Erythroblast (primary cell): ENCODE measurements around the gene GRM7.

ENCODE experiments used
- DNase-seq, 2 experiments: peaks; one replicate each; lab custom pipeline; 2025; lab: John Stamatoyannopoulos, UW
- GATA1 ChIP-seq: IDR thresholded peaks from 2 replicates; pipeline ENCODE4 v1.6.1; 2011; ENCODE audit warnings: low read depth, mild to moderate bottlenecking, control low read depth, low read length, moderate library complexity
- POLR2A ChIP-seq: IDR thresholded peaks from 2 replicates; pipeline ENCODE4 v1.6.1; 2011; ENCODE audit warnings: mild to moderate bottlenecking, low read length

The GRM7 gene

DNA sequence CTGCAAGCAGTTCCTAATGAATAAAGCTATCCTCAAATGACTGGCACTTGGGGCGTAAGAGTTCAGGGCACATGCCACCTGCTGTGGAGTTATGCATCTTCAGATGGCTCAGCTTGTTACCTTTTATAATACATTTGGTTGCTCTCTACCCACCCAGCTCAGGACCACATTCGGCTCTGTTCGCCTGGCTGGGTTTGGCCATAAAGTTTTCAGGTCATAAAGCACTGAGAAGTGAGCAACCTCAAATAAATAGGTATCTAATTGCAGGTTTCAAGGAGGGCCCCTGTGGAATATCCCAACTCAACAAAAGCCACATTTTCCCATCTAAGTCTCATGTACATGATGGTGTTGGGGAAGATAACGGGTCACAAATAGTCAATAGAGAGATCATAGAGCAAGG, 727.3 kb downstream of the GRM7 start:
- TF ChIP-seq GATA1 (no peak), POLR2A (no peak)
- no peak for DNase-seq

DNA sequence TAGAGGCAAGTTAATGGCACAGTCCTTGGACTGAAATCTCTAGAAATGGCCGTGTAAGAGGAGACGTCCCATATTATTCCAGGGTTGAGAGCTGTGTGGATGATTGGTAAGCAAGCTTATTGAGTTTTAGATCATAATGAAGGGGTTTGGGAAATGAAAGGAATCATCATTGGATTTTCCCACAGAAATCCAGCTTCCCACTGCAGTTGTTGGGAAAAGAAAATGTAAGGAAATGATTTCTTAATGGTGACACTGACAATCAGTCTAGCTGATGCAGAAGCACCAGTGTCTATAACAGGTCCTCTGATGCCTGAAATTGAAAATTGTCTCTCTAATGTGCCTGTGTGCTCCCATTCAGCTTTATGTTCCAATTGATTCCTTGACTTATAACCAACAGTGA, 728.6 kb downstream of the GRM7 start:
- TF ChIP-seq POLR2A, result no peak
- no peak for TF ChIP-seq GATA1
- DNase-seq, result no peak

DNA sequence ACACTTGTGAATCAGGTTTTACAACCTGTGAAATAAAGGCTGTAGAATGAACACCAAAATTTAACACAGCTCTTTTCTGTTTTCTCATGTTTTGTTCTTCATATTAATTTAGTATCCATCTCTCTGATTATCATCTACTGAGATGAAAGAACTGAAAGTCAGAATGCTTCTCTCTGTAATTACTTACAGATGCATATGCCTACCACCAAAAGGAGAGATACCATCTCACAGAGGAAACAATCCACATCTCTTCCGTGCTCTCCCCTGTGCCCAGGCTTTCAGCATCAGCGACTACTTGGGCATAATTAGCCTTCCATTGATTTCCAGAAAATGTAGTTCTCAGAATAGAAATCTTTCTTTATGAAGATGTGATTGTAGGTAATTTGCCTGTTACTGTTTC, 741.4 kb downstream of the GRM7 start:
- TF ChIP-seq GATA1 (no peak), POLR2A (no peak)
- DNase-seq, result no peak

DNA sequence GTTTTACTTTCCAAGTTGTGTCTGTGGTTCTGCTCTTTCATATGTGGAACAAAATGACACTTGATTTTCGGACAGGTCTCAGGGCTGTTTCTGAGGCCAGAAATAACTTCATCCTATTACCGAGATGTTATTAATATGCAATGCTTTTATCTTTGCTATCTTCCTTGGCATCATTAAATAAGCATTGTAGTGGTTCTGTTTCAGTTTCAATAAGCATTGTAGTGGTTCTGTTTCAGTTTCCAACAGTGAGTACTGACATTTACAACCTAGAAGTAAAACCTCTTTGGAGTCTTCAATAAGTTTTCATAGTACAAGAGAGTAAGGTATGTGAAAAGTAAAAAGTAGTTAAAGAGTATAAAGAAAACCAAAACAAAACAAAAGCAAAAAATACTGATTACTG, 746.2 kb downstream of the GRM7 start:
- TF ChIP-seq POLR2A, result no peak
- TF ChIP-seq GATA1, result no peak
- DNase-seq, result no peak

DNA sequence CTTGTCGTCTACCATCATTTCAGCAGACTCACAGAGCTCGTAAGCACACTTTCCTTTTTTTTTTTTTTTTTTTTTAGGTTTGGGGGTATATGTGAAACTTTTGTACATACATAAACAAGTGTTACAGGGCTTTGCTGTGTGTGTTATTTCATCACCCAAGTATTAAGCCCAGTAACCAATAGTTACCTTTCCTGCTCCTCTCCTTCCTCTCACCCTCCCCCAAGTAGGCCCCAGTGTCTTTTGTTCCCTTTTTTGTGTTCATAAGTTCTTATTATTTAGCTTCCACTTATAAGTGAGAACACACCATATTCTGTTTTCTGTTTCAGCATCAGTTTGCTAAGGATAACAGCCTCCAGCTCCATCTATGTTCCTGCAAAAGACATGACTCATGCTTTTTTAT, 746.8 kb downstream of the GRM7 start:
- no peak for DNase-seq
- TF ChIP-seq GATA1, result no peak
- no peak for TF ChIP-seq POLR2A

DNA sequence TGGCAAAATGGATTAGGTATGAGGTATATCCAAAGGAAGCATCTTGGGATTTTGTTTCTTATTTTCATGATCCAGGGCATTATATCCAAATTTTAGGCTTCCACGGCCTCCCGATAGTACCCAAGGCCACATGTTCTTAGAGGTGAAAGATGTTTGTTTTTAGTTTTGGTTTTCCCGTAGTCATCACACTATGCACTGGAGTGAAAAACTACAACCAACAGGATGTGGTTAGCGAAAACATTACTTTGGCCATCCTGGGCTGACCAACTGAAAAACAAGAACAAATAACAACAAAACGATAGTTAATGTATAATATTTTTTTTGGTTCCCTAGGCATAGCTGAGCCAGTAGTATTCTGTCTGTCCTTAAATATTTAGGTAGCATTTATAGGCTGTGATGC, 749.7 kb downstream of the GRM7 start:
- no peak for DNase-seq
- TF ChIP-seq GATA1 (no peak), POLR2A (no peak)

DNA sequence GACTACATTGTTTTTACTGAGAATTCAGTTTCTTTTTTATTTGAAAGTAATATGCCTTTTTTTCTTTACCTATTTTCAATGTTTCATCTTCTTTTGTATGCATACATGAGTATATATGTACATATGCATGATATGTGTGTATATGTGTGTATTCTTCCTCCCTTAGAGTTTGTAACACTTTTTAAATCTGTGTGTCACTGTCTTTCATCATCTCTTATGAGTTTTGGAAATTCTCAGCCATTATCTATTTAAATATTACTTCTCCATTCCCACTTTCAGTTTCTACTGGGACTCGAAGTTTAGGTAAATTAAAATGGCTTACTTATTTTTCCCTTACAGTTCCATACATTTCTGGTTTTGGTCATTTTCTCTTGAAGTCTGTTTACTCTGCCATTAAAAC, 754.1 kb downstream of the GRM7 start:
- no peak for DNase-seq
- no peak for TF ChIP-seq POLR2A
- TF ChIP-seq GATA1, result no peak

GRCh38 chr3:7618606-7619005, 757.7 kb downstream of the GRM7 start:
- no peak for DNase-seq
- TF ChIP-seq GATA1, result no peak
- TF ChIP-seq POLR2A, result no peak

- DNase-seq, result no peak
- TF ChIP-seq GATA1 (no peak), POLR2A (no peak)
Observed at GRCh38 chr3:7620401-7620800, 759.5 kb downstream of the GRM7 start.

DNA sequence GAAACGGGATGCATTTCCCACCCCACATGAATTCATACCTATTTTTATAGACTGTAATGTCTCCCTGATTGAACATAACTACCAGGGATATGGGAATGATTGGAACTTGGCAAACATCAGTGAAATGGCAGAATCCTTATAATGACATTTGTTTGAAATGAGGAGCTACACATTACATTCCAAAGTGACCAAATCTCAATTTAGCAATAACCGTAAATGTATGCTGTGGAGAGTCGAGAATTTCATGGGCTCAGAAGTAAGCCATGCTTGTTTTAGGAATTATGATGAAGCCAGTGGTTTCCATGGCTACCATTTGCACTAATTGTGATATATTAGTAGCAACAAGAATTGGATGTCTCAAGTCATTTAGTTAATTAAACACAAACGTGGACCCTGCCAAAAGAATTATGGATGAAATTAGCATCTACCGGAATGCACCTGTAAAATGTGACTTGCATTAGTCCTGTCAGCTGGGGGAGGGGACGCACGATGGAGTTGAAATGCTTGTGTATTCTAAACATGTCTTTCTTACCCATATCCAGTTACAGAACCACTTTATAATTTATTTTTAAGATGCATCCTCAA, 760.2 kb downstream of the GRM7 start:
- DNase-seq, result no peak
- TF ChIP-seq POLR2A (no peak), GATA1 (no peak)

DNA sequence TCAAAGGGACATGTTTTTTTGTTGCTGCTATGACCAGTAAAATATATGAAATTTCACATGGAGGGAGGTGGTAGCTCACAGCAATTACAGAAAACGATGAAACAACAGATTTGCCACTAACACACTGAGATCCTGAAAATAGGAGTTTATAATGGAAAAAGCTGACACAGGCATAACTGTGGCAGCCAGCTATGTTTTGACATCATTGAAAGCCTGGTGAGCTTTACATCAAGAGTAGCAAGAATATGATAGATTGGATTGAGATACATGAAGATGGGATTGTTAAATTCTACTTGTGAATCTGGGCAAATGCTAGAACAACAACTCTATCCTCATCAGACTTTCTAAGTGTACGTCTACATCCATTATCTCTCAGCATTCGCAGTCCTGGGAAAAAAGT, 760.7 kb downstream of the GRM7 start:
- DNase-seq, result no peak
- TF ChIP-seq GATA1 (no peak), POLR2A (no peak)

DNA sequence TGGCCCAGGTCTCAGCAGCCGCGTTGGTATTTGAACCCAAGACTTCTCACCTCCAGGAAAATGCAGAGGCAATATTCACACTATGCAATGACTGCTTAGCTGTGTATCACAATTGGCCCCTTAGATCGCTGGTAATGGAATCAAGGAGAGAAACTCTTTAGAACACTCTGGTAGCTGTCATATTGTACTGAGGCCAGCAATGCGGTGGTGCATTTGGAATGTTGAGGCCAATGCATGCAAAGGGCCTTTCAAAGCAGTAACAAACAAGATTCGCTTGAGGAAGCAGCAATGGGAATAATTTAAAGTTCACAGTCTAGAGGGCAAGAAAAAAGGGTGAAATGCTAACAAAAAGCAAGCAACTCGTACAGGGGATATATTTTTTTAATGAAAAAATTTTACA, 764.1 kb downstream of the GRM7 start:
- TF ChIP-seq GATA1 (no peak), POLR2A (no peak)
- DNase-seq, result no peak

GRCh38 chr3:7630351-7630911, 769.5 kb downstream of the GRM7 start:
- TF ChIP-seq POLR2A (no peak), GATA1 (no peak)
- DNase-seq, result no peak

DNA sequence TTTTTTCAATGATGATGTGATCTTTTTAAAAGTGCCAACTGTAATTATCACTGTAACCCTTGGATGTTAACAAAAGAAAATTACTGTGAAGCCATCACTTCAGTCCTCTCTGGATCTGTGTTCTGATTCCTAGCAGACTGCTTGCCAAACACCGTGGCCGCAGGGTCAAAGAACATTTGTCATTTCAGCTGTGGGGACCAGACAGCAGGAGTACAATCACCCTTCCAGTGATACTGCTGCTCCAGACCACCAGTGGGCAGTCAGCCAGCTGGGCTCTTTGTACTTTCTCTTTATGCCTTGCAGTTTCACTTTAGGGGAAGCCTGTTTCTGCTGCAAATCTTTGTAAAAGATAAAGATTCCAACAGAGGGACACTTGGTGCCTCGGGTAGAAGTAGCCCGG, 770.0 kb downstream of the GRM7 start:
- no peak for TF ChIP-seq POLR2A
- TF ChIP-seq GATA1, result no peak
- DNase-seq, result peak in 1 of 2 experiments; percentile 13

DNA sequence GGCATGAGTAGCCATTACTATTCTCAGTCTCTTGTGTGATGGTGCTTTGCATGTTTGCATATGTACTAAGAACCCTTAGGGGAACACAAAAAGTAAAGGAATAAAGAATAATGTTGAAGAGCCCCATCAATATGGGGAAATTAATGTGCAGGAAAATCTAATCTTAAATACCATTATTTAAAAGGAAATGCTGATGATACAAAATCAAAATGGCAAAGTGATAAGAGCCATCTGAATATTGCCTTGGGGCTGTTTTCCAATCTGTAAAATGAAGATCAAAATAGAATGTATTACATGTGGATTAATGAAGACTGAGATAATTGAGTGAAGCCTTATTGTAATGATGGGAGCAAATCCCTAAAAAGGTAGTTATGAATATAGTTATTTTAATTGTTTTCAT, 771.4 kb downstream of the GRM7 start:
- DNase-seq, result no peak
- no peak for TF ChIP-seq POLR2A
- no peak for TF ChIP-seq GATA1
